ENCODE results near the gene SLC39A5.

GRCh38 chr12:56282030-56282429 is 52.2 kb downstream of the SLC39A5 start:
- TF ChIP-seq CTCF (IDR thresholded peaks at IDR 0.05): no peak
- no peak for TF ChIP-seq GABPA (IDR thresholded peaks at IDR 0.05; ENCODE audit: low read depth)
- TF ChIP-seq RFX5 (IDR thresholded peaks at IDR 0.05; ENCODE audit: low read length): no peak
- TF ChIP-seq EP300 (IDR thresholded peaks at IDR 0.05; ENCODE audit: borderline replicate concordance in 1 of 2, low read depth in 1 of 2, low read length in 1 of 2): no peak
- no peak for TF ChIP-seq YY1 (IDR thresholded peaks at IDR 0.05; ENCODE audit: low read depth)
- no peak for TF ChIP-seq POLR2AphosphoS5 (IDR thresholded peaks at IDR 0.05; ENCODE audit: low read depth, low read length)
- no peak for TF ChIP-seq RAD21 (IDR thresholded peaks at IDR 0.05; ENCODE audit: low read length)
- no peak for TF ChIP-seq SIN3A (IDR thresholded peaks at IDR 0.05; ENCODE audit: borderline replicate concordance, low read depth, low read length)
- TF ChIP-seq REST (IDR thresholded peaks at IDR 0.05; ENCODE audit: low read depth, low read length): no peak
- TF ChIP-seq EZH2phosphoT487 (IDR thresholded peaks at IDR 0.05; ENCODE audit: borderline replicate concordance, low read depth): no peak
- no peak for TF ChIP-seq FOXM1 (IDR thresholded peaks at IDR 0.05; ENCODE audit: low read depth)
- TF ChIP-seq FOXJ3 (CRISPR knock-in tag; IDR thresholded peaks at IDR 0.05): no peak
- TF ChIP-seq CHD2 (IDR thresholded peaks at IDR 0.05; ENCODE audit: low read length, partially characterized antibody): no peak
